ENCODE data around the gene TBC1D4.

GRCh38 chr13:75494491-75494890 is 12.5 kb upstream of the TBC1D4 start:
- no peak for TF ChIP-seq CTCF (conservative IDR thresholded peaks at IDR 0.05; ENCODE audit: low read length)
- TF ChIP-seq EZH2phosphoT487 (IDR thresholded peaks at IDR 0.05; ENCODE audit: borderline replicate concordance): no peak
